HG03175 (cell line): ENCODE data around the gene COL4A5.
"Not testable (repeated sequence)": the region's sequence is repeated elsewhere in the genome, so short reads cannot be mapped to it uniquely, and the experiment has no call there.

Experiments
- ATAC-seq: cut with Tn5 transposase; IDR thresholded peaks from one replicate; pipeline ENCODE4 v1.9.1; 2021; ENCODE audit warnings: mild to moderate bottlenecking, moderate library complexity; ENCODE audit not compliant: unreplicated experiment

Gene COL4A5

GRCh38 chrX:108439426-108439942, at the start of gene COL4A5:
Gene COL4A5, plus strand, starts transcription at chrX:108439838. Its CDS starts 288 bp downstream, at chrX:108440126.
- ATAC-seq = no peak

DNA sequence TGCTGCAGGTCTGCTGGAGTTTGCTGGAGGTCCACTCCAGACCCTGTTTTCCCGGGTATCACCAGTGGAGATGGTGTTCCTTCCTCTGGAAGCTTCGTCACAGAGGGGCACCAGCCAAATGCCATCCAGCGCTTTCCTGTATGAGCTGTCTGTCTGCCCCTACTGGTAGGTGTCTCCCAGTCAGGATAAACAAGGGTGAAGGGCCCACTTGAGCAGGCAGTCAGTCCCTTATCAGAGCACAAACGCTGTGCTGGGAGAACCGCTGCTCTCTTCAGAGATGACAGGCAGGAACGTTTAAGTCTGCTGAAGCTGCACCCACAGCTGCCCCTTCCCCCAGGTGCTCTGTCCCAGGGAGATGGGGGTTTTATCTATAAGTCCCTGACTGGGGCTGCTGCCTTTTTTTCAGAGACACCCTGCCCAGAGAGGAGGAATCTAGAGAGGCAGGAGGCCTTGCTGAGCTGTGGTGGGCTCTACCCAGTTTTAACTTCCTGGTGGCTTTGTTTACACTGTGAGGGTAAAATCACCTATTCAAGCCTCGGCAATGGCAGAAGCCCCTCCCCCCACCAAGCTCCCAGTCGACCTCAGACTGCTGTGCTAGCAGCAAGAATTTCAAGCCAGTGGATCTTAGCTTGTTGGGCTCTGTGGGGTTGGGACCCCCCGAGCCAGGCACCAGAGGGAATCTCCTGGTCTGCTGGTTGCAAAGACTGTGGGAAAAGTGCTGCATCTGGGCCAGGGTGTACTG, 48.5 kb upstream of the COL4A5 start:
- ATAC-seq = not testable (repeated sequence)

- ATAC-seq = no peak
Observed at GRCh38 chrX:108396188-108396891, 43.3 kb upstream of the COL4A5 start.

GRCh38 chrX:108396986-108397385, 42.7 kb upstream of the COL4A5 start:
- no peak for ATAC-seq

DNA sequence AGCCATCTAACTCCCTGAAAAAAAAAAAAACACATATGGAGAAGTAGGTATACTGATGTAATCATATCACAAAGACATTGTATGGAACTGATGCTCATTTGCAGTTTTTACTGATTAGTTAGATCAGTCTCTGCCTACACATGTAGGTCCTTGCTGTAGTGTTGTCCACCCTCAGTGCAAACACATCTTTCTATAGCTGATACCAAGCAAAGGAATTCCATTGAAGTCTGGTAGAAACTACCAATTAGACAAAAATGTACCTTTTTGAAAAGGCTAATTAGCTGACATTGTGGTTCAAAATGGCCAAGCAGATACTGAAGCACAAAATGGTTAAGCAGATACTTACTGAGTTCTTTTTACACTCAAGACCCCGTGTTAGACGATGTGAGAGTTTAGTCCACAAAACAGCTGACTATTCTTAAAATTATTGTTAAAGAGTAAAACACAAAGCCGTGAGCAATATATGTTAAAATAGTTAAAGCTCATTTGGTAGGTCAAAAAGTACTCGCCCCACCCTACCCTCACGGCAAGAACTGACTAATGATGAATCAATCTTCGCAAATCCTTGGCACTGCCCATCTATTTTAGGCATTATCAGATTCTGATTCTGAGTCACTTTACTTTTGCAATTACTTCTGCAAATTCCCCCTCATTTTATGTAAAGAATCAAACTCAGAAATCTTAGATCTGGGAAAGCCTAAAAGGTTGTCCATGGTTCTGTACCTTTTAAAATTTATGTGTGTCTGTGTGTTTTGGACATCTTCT, 41.8 kb upstream of the COL4A5 start:
- ATAC-seq = no peak

- ATAC-seq = no peak
Observed at GRCh38 chrX:108399418-108400165, 40.0 kb upstream of the COL4A5 start.

- no peak for ATAC-seq
Observed at GRCh38 chrX:108412783-108413182, 26.9 kb upstream of the COL4A5 start.

DNA sequence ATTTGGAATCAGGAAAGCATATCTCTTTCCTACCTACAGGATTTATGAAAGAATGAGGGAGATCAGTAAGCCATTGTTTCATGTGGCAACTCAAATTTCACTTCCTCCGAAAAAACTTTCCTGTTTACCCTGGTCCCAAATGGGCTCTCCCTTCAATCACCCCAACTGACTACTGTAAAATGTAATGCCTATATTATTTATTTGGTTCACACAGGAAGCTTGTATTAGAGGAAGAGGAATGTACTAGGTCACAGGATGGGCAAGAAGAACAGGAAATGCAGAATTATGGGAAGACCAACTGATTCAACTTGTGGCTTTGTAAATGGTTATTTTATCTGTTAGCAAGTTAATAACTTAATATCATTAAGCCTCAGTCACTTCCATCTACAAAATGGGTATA, 24.5 kb upstream of the COL4A5 start:
- ATAC-seq = no peak

- no peak for ATAC-seq
Observed at GRCh38 chrX:108415891-108416290, 23.7 kb upstream of the COL4A5 start.

- ATAC-seq = no peak
Observed at GRCh38 chrX:108417257-108417656, 22.4 kb upstream of the COL4A5 start.

GRCh38 chrX:108419401-108419800, 20.2 kb upstream of the COL4A5 start:
- no peak for ATAC-seq

DNA sequence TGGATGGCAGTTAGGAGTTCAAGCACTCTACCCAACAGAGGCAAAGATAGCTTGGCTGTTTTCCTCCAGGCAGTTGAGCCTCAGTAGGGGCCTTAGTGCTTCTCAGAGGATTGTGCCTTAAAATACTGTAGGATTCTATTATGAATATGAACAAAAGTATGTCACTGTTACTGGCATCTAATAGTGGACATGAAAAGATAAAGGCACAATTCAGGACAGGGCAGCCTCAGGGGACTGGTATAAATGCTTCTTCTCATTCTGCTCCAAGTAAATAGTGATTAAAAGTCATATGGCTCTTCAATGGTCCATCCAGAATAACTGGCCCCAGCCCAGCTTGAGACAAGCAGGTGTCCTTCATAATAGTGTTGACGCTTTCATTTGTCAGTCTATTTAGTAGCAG, 19.2 kb upstream of the COL4A5 start:
- ATAC-seq = no peak

- ATAC-seq = no peak
Observed at GRCh38 chrX:108426262-108426661, 13.4 kb upstream of the COL4A5 start.

DNA sequence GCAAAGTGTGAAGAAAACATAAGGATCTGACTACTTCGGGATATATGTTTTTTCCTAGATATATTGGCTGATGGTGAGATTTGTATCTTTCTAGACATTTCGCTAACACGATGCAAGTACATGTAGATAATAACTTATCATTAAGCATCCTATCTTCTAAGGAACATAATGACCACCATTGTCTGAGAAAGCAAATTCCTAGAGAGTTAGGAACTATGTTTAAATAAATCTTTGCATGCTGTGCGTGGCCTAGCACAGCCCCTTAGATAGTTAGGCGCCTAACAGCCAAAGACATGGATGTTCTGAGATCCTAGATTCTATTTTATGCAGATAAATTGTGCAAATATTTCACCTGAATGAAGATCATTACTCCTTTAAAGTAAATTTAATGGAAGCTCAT, 4.4 kb upstream of the COL4A5 start:
- ATAC-seq = no peak

DNA sequence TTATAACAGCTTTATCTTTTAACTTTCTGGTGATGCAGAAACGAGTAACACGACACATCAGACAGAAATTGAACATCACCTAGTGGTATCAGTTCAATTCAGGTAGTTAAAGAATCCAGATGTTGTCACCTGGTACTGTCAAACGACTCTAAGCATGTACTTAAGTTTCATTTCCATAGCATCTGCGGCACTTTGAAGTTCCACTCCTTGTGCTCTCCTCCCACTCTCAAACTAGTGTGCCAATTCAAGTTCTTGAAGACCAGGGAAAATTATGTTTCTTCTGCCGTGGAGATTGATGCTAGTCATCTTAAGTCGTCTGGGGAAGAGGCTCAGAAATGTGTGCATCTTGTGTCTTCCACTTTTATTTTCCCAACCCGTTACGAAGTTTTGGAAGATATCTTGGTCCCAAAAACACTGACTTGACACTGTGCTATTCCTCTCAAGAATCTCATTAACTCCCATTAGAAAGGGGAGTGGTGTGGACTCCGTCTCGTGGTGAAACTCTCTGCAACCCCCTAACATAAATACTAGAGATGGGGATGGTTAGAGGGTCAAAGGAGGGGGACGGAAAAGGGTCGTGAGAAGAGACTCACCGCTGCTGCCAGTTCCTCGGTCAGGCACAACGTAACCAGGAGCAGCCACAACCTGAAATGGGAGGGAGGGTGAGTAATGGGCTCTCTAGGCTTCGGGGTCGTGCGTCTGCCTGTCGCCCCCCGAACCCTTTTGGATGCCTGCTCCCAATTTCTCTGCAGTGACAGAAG, 2.1 kb upstream of the COL4A5 start:
- ATAC-seq = no peak

DNA sequence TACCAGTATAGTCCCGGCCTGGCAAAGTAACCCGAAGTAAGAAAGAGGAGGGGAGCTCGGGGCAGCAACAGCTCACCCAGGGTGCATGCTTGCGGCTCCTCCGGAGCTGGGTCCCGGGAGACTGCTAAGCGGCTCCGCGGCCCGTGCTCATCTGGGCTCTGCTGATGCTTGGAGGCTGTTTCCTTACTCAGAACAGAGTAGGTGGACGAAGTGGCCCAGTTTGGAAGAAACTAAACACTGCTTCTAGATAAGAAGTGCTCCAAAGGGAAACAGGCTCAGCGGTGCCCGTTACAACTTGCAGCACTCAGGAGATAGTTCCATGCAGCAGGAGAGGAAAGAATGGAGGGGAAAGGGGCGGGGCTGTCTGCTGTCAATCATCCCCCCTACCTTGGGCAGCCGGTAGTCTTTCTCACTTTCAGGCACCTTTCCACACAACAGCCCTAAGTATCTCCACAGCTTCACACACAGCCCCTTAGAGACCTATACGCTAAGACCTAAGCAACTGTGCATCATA, 1.5 kb upstream of the COL4A5 start, which contains the start of gene COL4A6:
Gene COL4A6, minus strand, starts transcription at position 313 of the 514 bp plus-strand sequence. Its CDS starts 226 bp downstream, at position 87.
- no peak for ATAC-seq

DNA sequence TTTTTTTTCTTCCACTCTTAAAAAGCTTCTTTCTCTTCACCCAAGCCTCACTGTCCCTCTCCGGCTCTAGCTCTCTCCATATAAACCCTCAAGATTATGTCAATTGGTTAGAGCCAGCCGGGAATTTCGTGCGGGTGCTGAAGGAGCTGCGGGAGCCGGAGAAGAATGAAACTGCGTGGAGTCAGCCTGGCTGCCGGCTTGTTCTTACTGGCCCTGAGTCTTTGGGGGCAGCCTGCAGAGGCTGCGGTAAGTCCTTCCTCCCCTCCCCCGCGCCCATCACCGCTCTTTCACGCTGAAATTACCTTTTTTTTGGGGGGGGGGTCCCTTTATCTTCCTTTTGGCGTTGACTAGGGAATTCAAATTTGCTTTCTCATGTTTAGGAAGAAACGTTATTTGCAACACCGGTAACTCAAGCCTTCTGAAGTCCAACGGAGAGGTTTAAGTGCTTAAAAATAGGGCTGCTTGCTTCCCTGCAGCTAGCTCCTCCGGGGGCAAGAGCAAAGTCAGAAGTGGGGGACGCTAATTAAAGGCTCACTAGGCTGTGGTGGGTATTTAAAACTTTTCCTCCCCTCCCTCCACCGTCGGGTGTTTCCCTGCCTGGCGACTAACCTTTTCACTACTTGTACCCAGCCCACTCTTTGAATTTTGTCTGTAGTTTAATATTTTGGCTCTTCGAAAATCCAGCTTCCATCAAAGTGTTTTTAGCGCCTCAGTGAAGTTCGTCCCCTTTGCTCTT, 491 bp downstream of the COL4A5 start:
- ATAC-seq = no peak

DNA sequence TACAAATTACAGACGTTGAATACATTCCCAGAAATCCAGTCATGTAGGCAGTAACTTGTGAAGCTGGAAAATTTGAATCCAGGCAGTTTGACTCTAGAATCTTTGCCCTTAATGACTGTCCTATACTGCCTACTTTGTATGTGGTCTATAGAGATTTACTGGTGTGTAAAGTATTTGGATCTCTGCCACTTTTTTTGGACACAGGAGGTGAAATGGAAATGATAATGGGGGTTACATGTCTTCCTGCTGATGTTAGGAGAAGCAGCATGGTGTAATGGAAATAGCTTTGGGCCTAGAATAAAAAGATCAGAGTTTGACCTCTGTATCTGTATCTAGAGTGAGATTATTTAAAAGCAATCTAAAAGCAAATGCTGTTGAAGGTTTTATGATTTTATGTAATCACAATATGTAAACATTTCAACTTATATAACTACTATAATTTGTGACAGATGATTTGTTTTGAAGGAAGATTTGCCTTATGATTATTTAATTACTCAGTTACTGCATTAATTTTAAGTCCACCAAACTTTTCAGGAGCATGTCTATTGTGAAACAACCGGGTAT, 3.3 kb downstream of the COL4A5 start:
- no peak for ATAC-seq

DNA sequence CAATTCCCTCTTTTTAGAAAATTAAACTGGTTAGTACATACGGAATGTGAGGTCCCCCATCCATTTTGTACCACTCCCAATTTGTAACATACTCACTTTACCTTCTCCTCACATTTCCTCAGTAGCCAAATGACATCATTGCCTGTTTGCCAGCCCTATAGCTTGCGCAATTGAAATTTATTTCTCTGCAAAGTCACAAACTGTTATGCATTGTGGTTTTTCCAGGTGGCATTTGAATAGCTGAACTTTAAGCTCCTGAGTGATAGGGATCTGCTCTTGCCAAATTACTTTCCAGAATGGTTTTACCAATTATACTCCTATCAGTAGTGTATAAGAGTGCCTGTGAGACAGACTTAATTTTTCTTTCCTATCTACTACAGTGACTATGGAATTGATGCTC, 7.7 kb downstream of the COL4A5 start:
- no peak for ATAC-seq
